Measurements from ENCODE around the gene IFT172. TPM values are rescaled to one million over a fixed set of nuclear protein-coding genes. Genes with fewer than 3 reads are reported as not detected.
A peak's percentile ranks its signal among the peaks of the same experiment; 100 is the strongest.
"Not testable (repeated sequence)": the region's sequence is repeated elsewhere in the genome, so short reads cannot be mapped to it uniquely, and the experiment has no call there.

The IFT172 gene, protein sequence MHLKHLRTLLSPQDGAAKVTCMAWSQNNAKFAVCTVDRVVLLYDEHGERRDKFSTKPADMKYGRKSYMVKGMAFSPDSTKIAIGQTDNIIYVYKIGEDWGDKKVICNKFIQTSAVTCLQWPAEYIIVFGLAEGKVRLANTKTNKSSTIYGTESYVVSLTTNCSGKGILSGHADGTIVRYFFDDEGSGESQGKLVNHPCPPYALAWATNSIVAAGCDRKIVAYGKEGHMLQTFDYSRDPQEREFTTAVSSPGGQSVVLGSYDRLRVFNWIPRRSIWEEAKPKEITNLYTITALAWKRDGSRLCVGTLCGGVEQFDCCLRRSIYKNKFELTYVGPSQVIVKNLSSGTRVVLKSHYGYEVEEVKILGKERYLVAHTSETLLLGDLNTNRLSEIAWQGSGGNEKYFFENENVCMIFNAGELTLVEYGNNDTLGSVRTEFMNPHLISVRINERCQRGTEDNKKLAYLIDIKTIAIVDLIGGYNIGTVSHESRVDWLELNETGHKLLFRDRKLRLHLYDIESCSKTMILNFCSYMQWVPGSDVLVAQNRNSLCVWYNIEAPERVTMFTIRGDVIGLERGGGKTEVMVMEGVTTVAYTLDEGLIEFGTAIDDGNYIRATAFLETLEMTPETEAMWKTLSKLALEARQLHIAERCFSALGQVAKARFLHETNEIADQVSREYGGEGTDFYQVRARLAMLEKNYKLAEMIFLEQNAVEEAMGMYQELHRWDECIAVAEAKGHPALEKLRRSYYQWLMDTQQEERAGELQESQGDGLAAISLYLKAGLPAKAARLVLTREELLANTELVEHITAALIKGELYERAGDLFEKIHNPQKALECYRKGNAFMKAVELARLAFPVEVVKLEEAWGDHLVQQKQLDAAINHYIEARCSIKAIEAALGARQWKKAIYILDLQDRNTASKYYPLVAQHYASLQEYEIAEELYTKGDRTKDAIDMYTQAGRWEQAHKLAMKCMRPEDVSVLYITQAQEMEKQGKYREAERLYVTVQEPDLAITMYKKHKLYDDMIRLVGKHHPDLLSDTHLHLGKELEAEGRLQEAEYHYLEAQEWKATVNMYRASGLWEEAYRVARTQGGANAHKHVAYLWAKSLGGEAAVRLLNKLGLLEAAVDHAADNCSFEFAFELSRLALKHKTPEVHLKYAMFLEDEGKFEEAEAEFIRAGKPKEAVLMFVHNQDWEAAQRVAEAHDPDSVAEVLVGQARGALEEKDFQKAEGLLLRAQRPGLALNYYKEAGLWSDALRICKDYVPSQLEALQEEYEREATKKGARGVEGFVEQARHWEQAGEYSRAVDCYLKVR (N-terminal part only)
- polyA plus RNA-seq (ENCODE audit: insufficient read length), result 27.5 TPM

DNA sequence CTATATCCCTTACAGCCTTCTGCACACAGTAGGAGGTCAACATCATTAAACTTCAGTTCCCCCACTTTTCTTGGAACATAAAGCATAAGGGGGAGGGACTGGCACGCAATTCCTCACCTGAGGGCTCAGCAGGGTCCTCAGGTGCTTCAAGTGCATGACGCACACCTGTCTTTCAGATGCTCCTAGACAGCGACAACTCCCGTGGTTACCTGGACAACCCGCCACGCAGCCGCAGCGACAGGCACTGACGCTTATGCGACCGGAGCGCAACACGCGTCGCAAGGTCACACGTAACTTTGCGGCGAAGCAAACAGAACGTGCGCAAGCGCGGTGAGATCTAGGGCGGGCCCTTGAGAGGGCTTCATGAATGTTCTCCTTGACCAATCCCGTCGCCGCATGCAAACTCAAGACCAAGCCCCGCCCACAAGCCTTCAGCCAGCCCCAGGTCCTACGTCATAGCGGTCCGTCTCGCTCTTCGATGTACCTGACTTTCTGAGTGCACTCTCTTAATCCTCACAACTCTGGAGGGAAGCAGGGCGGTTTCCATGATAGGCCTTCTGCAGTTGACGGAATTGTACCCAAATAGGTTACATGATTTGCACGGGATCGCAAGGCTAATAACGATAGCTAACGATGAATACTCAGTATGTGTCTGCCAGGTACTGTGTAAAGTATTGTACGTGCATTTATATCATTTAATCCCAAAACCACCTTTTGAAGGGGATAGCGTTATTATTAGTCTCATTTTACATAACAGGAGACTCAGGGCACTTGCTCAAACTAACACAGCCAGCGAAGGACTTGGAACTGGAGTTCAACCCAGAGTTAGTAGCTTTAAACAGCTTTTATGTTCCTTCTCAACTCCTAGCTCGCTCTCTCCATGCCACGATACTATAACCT, at the start of gene IFT172:
IFT172 (minus strand) TSS at position 246 of the 900 bp plus-strand sequence; CDS start at position 156, 90 bp downstream.
- peak; percentile 97 for DNase-seq

DNA sequence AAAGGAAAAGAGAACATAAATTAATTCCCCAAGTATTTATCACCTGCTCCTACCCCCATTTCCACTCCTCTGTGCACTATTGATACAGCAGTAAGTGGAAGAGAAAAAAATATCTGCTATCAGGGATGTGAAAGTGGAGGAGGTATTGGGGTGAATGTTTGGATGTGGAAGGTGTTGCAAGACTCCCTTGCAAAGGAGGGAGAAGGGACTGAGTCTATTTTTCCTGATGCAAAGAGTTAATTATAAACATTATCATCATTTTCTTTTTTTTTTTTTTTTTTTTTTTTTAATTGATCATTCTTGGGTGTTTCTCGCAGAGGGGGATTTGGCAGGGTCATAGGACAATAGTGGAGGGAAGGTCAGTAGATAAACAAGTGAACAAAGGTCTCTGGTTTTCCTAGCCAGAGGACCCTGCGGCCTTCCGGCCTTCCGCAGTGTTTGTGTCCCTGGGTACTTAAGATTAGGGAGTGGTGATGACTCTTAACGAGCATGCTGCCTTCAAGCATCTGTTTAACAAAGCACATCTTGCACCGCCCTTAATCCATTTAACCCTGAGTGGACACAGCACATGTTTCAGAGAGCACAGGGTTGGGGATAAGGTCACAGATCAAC, 49.4 kb upstream of the IFT172 start:
- DNase-seq, result not testable (repeated sequence)

DNA sequence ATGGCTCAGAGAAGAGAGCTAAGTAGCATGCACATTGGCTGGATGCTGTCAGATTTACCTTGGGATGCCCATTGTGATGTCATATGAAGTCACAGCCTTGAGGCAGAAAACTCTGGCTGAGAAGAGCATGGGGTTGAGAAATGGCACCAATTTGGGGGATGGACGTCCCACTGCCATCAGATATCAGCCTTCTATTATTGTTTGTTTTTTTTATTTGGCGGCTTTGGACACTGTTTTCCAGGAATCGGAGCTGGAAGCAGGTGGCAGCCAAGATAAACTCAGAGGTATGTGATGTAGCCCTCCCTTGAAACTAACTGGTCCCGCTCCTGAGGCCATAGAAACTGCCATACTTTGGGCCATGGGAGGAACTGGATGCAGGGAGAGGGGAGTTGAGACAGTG, 47.7 kb upstream of the IFT172 start:
- no peak for DNase-seq

DNA sequence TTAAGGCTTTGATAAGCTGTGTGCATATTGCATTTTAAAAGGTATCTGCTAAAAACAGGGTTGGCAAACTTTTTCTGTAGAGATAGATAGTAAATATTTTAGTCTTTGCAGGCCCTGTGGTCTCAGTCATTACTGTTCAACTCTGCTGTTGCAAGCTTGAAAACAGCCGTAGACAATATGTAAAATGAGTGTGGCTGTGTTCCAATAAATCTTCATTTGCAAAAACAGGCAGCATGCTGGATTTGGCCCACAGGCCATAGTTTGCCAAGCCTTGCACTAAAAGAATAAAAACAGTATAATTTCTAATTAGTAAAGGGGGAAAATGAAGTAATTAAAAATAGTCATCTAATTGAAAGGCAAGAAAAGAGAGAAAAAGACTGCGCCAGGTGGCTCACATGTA, 42.4 kb upstream of the IFT172 start:
- no peak for DNase-seq

DNA sequence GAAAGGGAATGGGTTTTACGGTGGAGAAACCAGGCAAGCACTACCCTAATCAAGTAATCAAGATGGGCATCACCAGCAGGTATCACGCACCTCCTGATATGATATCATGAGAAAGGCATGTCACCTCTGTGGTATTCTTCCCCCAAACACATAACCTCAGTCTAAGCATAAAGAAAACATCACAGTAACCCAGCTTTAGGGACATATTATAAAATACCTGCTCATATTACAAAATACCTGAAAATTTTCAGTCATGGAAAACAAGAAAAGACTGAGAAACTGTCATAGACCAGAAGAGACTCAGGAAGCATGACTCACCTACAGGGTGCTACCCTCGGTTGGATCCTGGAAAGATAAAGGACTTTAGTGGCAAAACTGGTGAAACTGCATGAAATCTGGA, 37.6 kb upstream of the IFT172 start:
- DNase-seq, result no peak

DNA sequence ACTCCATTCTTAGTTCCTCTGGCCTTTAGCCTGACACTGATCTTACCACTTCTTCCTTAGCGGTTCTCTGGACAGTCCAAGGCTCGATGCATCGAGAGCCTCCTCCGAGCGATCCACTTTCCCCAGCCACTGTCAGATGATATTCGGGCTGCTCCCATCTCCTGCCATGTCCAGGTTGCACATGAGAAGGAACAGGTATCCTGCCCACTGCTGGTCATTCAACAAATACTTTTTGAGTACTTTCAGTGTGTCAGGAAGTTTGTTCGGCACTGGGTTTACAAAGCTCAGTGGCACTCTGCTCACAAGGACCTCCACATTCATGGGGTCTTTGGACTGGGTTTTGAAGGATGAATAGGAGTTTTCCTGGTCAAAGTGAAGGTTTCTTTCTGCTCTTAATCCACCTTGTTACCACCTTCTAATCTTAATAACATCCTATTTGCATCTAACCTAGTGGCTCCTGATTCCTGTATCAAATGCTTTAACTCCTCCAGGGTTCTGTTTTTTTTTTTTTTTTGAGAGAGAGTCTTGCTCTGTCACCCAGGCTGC, 32.9 kb upstream of the IFT172 start:
- no peak for DNase-seq

DNA sequence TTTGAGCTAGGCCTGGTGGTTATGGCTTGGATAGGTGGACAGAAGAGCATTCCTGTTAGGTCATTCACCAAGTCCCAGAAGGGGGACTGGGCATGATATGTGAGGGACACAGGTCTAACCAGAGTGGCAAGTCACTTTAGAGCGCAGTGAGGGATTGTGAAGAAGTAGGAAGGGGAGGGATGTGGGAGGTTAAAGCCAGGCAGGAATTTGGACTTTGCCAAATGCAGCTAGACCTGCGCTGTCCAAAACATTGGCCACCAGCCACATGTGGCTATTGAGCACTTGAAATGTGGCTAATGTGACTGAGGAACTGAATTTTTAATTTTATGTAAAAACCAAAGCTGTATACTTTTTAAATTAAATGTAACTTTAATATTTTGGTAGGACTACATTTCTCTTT, 30.8 kb upstream of the IFT172 start:
- no peak for DNase-seq

DNA sequence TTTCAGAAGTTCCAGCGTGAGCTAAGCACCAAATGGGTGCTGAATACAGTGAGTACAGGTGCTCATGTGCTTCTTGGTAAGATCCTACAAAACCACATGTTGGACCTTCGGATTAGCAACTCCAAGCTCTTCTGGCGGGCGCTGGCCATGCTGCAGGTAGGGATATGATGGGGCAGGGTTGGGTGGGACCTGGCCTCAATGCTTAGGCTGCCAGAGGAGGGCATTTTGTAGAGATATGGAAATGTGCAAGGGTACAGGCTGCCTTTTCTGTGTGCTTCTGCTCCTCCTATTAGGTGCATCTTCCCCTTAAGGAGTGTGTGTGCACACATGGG, 29.2 kb upstream of the IFT172 start:
- DNase-seq, result no peak

DNA sequence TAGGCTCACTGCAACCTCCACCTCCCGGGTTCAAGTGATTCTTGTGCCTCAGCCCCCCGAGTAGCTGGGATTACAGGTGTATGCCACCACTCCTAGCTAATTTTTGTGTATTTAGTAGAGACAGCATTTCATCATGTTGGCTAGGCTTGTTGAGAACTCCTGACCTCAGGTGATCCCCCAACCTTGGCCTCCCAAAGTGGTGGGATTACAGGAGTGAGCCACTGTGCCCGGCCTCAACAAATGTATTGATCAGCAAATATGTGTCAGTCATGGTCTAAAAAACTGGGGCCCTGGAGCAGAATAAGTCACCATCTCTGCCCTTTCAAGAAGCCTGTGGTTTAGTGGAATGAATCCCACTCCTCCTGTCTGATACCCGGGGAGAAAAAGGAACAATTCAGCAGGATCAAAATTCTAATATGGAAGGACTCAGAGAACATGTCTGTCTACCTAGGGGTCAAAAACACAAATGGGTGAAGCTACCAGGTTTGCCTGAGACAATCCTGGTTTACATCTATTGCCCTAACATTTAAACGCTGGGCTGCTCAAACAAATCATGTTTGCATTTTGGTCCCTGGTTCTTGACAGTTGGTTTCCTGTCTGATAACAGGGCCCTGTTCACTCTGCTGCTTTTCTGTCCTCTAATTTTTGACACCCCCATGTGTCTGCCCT, 28.7 kb upstream of the IFT172 start:
- no peak for DNase-seq

DNA sequence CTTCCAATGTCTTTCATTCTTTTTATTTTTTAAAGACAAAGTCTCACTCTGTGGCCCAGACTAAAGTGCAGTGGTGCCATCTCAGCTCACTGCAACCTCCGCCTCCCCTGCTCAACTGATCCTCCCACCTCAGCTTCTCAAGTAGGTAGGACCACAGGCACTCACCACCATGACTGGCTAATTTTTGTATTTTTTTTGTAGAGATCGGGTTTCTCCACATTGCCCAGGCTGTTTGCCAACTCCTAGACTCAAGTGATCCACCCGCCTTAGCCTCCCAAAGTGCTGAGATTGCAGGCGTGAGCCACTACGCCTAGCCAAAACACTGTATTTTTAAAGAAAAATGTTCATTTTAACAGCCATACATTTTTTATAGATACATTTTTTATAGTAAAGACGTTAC, 19.8 kb upstream of the IFT172 start:
- DNase-seq, result no peak

DNA sequence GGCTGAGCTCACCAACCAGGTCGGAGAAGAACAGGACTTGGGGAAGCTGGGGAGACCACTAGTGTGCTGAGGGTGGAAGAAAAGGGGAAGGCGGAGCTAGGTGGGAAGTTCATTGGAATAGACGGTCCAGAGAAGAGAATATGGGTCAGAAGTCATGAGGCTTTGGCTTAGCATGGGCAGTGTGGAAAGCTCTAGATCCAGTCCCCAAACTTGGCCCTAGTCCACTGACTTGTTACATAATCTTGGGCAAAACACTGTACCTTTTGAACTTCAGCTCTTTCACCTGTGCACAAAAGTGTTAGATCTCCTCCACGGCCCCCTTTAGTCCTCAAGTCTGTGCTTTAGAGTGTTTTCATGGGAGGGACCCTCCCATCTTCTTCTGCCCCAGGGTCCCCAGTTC, 17.8 kb upstream of the IFT172 start:
- DNase-seq, result no peak

DNA sequence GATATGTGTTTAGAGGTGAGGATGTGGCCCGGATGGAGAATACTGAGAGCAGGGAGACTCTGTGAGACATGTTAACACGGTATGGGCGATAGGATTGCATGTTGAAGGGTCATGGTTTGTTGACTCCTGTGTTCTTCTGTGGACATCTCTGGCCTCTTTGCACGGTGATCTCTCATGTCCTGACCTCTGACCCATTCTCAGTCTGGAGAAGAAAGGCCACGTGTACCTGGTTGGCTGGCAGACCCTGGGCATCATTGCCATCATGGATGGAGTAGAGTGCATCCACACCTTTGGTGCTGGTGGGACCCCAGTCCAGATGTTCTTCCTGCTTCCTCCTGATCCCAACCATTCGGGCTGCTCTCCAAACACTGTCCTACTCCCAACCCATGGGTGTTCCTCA, 17.0 kb upstream of the IFT172 start:
- no peak for DNase-seq

DNA sequence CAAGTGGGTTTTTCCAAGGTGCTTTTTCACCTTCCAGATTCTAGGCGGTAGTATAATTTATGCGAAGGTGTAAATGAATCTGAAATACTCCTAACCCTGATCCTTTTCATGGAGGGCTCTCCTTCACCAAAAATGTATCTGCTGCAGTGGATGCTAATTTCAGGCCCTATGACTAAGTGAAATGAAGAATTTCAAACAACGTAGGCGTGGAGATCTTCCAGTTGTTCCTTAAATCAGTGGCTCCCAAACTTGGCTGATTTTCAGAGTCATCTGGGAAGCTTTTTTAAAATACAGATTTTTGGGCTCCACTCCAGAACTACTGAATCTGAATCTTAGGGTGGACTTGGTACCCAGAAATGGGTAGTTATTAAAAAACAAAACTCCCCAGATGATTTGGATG, 12.6 kb upstream of the IFT172 start:
- no peak for DNase-seq

DNA sequence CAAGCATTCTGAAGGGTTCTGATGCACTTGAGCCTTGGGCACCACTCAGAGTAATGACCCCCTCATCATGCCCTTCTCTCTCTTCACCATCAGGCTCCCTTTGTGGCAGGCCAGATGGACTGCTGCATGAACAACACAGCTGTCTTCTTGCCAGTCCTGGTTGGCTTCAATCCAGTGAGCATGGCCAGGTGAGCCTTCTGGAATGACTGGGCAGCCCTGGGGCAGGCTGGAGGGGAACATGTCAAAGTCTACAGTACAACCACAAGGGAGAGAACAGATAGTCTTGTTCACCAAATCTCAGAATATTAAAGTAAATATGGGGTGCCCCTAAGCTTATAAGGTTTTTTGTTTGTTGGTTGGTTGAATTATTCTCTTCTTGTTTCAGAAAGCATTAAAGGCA, 11.5 kb upstream of the IFT172 start:
- DNase-seq, result no peak

DNA sequence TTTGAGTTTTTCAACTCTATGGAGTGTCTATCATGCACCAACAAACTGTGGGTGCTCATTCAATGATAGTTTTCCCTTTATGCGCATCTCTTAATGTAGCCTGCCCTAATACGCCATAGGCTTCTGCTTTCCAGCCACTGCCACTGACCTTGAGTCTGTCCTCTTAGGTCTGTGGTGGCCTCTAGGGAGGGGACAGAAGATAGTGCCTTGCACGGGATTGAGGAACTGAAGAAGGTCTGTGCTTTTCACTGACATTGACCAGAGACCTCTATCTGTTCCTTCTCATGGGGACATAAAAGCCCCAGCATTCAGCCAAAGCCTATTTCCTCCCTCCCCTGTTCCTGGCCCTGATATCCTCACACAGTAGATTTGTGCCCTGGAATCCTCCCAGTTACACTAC, 9.4 kb upstream of the IFT172 start:
- DNase-seq, result no peak

DNA sequence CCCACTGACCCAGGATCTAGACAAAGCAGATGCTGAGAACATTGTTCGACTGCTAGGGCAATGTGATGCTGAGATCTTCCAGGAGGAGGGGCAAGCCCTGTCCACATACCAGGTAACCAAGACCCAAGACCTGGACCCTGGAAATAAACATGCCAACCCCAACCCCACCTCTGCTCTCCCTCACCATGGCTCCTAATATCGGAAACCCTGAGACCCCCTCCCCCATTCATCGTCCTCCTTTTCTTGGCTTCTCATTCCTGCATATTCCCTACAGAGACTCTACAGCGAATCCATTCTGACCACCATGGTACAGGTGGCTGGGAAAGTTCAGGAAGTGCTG, 7.7 kb upstream of the IFT172 start:
- DNase-seq, result no peak

DNA sequence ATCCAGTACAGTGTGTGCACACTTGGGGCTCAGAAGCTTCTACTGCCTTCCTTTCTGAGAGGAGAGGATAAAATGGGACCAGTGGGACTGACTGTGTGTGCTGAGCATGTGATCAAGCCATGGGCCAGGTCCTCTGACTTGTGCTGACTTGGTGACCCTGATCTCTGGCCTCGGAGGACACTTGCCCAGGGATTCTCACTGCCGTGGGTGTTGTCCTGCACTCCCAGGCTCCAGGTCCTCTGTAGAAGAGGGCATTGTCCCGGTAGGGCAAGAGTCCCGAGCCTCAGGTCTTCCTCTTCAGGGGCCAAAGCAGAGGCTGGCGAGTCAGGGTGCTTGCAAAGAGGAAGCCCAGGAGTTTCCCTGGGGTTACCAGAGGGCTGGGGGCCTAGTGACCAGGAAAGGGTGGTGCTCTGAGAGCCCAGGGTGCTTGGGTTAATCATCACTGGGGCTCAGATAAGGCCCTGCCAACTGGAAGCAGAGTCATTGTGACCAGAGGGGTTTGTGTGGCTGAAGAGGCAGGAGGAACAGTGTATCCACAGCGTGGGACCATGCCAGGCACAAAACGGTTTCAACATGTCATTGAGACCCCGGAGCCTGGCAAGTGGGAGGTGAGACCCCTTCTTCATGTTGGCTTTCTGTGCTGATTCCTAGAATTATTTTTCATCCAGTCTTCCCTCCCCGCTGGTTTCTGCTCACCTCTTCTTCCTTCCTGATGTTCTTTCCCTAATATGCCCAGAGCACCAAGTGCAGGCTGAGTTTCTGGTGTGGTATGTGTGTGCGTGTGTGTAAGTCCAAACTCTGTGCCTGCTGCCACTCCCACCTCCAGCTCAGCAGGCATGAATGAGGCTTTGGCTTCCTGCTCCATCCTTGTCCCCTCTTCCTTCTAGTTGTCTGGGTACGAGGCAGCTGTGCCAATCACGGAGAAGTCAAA, 7.1 kb upstream of the IFT172 start, which contains the start of gene GCKR:
GCKR (plus strand) TSS at position 483 of the 931 bp plus-strand sequence; CDS start at position 549, 66 bp downstream.
- no peak for DNase-seq

DNA sequence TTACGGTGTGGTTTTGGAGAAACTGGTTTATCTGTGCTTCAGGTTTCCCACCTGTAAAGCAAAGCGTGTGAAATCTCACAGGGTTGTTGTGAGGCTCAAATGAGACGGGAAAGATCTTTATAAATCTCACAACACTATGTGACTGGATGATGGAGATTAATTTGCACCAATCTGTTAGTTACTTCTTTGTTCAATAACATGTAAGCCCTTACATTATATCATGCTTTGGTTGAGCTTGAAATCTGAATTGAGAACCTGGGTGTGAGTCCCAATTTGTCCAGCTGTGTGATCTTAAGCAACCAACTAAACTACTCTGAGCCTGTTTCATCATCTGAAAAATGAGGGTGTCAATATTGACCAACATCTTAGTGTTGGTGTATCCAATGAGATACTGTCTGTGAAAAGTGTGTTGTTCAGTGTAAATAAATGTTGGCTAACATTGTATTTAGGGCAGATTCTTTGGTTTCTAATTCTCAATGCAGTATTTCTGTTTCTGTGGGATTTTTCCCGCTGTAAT, 6.4 kb upstream of the IFT172 start:
- DNase-seq, result no peak

DNA sequence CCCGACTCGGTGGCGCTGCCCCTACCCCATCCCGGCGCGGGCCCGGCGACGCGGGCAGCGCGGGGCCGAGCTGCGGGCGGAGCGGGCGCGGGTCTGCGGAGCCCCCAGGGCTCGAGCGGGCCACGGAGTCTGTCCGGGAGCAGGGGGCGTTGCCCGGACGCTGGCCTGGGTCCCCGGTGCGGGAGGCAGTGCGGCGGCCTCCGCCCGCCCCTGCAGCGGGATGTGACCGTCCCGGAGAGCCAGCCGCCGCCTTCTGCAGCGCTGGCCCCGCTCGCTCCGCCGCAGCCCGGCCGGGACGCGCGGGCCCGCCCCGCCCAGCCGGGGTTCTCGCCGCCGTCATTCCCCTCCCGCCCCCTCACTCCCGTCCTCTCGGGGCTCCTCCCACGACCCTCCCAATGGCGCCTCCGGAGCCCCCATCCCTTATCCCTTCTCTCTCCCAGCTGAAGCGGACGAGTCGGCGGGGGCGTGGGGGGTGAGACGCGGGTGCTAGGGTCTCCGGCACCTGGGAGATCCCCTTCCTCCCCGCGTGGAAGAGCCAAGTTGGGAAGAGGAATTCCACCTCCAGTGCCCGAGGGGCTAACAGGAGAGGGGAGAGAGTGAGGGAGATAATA, 5.5 kb upstream of the IFT172 start, which contains the start of gene FNDC4:
FNDC4 (minus strand) TSS at position 257 of the 611 bp plus-strand sequence. CDS start 521 bp downstream, outside the sequence.
- DNase-seq, result peak; percentile 40
